AG04449 (cell line): ENCODE measurements around the gene CHD2.

ENCODE experiments used
- CTCF ChIA-PET: fragments of 350-600 bp; formaldehyde crosslinking; extraction: SDS; loops from one replicate; lab custom pipeline; 2021; ENCODE audit warnings: antibody characterized with exemption; lab: Yijun Ruan, JAX
- POLR2A ChIA-PET: fragments of 400-600, 350-600 bp; formaldehyde crosslinking; extraction: SDS; loops from one replicate; lab custom pipeline; 2020; ENCODE audit warnings: antibody characterized with exemption, inconsistent platforms; lab: Yijun Ruan, JAX
- DNase-seq: peaks from one replicate; pipeline ENCODE4 v3.0.0-alpha.2; 2010; ENCODE audit warnings: low read depth, low spot score
- H3K4me3 ChIP-seq: 2 replicates; pipeline ENCODE4 v1.5.1; 2011; ENCODE audit warnings: low read depth, mild to moderate bottlenecking, control low read depth, low read length
- CTCF ChIP-seq: IDR thresholded peaks from one replicate; pipeline ENCODE4 v1.5.1; 2011; ENCODE audit warnings: mild to moderate bottlenecking, moderate library complexity, low read length, control low read depth, inconsistent platforms; ENCODE audit not compliant: insufficient read depth; ENCODE audit errors: missing control alignments

CHD2 gene

GRCh38 chr15:92887869-92888268, 12.3 kb upstream of the CHD2 start:
- ChIA-PET POLR2A (interaction anchor here (1.6 kb wide), 1 partner anchor 12 kb away, joined by 8 read pairs; the partner anchor contains the start of gene CHD2), CTCF (interaction anchor here (1.4 to 1.9 kb wide), 3 partner anchors 12 to 33 kb away, joined by 4 to 7 read pairs (median 5); partner anchors contain the start of gene CHD2)
- no peak for TF ChIP-seq CTCF
- no peak overlapping the region for H3K4me3 ChIP-seq
- no peak for DNase-seq

- H3K4me3 ChIP-seq, result no peak overlapping the region
- CTCF ChIA-PET, result interaction anchor here (0.7 to 1.9 kb wide), 4 partner anchors 10 to 92 kb away, joined by 3 to 7 read pairs (median 4); partner anchors contain the start of gene CHD2
- TF ChIP-seq CTCF, result no peak
- POLR2A ChIA-PET, result interaction anchor here (0.7 to 1.6 kb wide), 4 partner anchors 9 to 81 kb away, joined by 3 to 8 read pairs (median 4); partner anchors contain the start of gene CHD2
- DNase-seq, result no peak
These were observed 10.6 kb upstream of the CHD2 start for GRCh38 chr15:92889390-92890107.

GRCh38 chr15:92891533-92892200, 8.5 kb upstream of the CHD2 start:
- POLR2A ChIA-PET, result interaction anchor here (0.6 to 2.1 kb wide), 2 partner anchors 9 to 16 kb away, joined by 3 to 6 read pairs; no protein-coding TSS in a partner anchor
- CTCF ChIA-PET, result no interaction called here

DNA sequence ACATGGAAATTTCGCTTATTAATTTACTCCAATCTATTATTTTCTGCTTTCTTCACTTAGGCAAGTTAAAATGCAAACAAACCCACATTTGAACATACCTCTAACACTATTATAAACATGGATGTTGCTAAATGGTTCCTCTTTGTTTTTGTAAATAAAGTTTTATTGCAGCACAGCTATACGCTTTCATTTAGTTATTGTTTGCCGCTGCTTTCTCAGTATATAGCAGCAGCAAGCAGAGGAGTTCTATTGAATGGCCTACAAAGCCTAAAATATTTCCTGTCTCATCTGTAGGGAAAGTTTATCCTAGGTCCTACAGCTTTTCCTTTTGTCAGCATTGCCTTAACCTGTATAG, 7.9 kb upstream of the CHD2 start:
- ChIA-PET CTCF (interaction anchor here (1.2 kb wide), 1 partner anchor 10 kb away, joined by 3 read pairs; no protein-coding TSS in a partner anchor), POLR2A (interaction anchor here (0.6 to 2.1 kb wide), 3 partner anchors 10 to 17 kb away, joined by 3 to 6 read pairs (median 4); no protein-coding TSS in a partner anchor)
- no peak overlapping the region for H3K4me3 ChIP-seq
- no peak for TF ChIP-seq CTCF
- no peak for DNase-seq

More at GRCh38 chr15:92891533-92892200, 8.5 kb upstream of the CHD2 start:
- no peak overlapping the region for H3K4me3 ChIP-seq
- no peak for DNase-seq
- TF ChIP-seq CTCF, result no peak

DNA sequence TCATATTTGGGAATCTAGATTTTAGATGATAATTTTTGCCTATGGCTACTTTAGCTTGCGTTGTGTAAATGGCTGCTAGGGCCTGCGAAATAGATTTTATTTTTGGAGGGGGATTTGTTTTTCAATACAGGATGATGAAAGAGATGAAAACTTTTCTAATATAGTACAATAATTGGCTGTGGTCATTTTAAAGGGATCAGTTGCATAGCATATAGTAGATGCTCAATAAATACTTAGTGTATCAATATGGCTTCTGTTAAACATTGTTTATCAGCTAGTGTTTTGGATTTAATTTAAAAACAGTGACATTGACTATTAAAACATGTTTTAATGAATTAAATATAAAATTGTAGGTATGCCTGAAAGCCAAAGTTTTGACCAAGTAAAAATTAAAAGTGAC, 6.9 kb upstream of the CHD2 start:
- TF ChIP-seq CTCF, result no peak
- ChIA-PET POLR2A (interaction anchor here (1.0 kb wide), 3 partner anchors 9 to 16 kb away, joined by 4 read pairs; no protein-coding TSS in a partner anchor), CTCF (interaction anchor here (1.2 kb wide), 1 partner anchor 11 kb away, joined by 3 read pairs; no protein-coding TSS in a partner anchor)
- no peak overlapping the region for H3K4me3 ChIP-seq
- no peak for DNase-seq
